Muscle of back (tissue), 11 donors: Measurements from ENCODE around the gene SLC35E1. TPM values are rescaled to one million over a fixed set of nuclear protein-coding genes. Genes with fewer than 3 reads are reported as not detected.
"Not testable (repeated sequence)": the region's sequence is repeated elsewhere in the genome, so short reads cannot be mapped to it uniquely, and the experiment has no call there.

Source experiments
- DNase-seq, 3 donors: peaks; one replicate each; pipeline versions ENCODE4 v3.0.0 to v3.0.0-alpha.2; 2013
- polyA plus RNA-seq, 10 donors: library from polyadenylated mRNA; unstranded; fragments of 120-200 nt; gene quantifications; one replicate each; pipeline ENCODE4 v1.2.1, GENCODE V29; 2013; ENCODE audit not compliant: insufficient read length in 10 of 10

SLC35E1 gene
- polyA plus RNA-seq, 10 donors, result 25.9 to 32.6 (median 29.9) TPM

DNA sequence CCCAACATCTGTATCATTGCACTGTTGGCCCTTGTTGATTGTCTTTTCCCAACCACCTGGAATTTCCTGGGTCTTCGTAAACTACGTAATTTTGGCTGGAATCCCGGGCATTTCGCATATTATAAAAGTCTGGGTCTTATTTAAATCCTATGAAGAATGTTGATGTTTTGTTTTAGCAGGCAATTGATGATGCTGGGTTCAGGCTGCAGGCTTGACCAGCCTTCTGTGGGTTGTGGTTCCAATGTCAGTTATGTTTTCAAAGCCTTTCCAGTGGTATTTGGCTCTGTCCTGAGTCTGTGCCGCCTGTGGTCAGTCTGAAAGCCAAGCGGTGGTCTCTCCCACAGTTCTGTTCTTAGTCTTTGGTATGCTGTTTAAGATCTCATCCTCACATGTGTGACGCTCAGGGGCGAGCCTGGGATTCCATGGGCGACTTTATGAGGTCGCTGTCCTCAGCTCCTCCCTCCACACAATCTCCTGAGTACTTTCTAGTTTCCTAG lies 12.4 kb downstream of the SLC35E1 start:
- DNase-seq, result no peak

- DNase-seq, result no peak
These were observed 17.4 kb downstream of the SLC35E1 start for GRCh38 chr19:16554776-16555175.

DNA sequence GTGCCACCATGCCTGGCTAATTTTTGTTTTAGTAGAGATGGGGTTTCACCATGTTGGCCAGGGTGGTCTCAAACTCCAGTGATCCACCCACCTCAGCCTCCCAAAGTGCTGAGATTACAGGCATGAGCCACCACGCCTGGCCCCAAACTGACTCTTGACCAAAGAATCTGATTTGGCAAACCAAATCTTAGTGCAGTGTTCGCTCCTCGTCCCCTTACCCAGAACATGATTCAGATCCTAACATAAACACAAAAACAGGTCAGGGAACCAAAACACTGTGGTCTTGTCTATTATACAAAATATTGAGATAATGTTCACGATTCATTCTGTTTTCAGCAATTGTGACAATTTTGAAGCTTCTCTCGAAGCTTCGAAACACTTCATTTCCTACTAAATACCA lies 20.3 kb downstream of the SLC35E1 start:
- not testable (repeated sequence) for DNase-seq

DNA sequence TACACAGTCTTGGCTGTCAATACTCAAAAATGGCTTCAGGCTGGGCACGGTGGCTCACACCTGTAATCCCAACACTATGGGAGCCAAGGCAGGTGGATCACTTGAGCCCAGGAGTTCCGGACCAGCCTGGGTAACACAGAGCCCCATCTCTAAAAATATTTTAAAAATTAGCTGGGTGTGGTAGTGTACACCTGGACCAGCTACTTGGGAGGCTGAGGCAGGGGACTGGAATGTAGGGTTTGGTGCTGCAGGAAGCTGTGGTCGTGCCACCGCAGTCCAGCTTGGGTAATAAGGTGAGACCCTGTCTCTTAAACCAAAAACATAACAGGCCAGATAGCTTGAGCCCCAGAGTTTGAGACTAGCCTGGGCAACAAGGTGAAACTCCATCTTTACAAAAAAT lies 23.3 kb downstream of the SLC35E1 start:
- no peak for DNase-seq

- no peak for DNase-seq
These were observed 27.6 kb downstream of the SLC35E1 start for GRCh38 chr19:16544473-16545231.

DNA sequence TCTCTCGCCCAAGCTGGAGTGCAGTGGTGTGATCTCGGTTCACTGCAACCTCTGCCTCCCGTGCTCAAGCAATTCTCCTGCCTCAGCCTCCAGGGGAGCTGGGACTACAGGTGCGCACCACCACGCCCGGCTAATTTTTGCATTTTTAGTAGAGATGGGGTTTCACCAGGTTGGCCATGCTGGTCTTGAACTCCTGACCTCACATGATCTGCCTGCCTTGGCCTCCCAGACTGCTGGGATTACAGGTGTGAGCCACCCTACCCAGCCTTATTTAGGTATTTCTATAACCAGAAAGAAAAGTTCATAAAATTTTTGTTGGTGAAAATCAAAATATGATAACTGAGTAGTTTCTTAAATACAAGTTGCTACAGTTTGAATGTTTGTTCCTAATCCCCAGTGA lies 28.5 kb downstream of the SLC35E1 start:
- not testable (repeated sequence) for DNase-seq

DNA sequence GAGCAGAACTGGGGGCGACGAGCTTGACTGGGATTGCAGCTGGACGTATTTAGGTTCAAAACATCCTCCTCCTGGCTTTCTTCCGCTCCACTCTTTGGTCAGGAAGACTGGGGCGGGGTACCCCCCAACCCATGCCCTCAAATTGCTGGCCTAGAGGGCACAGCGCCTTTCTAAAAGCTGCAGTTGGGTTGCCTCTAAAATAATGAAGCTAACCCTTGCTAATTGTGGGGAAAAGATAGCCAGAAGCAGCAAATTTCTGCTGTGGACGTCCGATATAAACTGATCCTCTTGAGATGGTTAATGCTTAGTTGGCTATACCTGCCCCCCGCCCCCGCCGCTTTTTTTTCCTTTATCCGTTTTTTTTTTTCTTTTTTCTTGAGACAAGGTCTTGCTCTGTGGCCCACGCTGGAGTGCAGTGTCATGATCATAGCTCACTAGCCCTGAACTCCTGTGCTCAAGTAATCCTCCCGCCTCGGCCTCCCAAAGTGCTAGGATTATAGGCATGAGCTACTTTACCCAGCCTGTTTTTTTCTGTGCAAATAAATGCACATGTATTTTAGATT lies 29.2 kb downstream of the SLC35E1 start:
- DNase-seq, result no peak

DNA sequence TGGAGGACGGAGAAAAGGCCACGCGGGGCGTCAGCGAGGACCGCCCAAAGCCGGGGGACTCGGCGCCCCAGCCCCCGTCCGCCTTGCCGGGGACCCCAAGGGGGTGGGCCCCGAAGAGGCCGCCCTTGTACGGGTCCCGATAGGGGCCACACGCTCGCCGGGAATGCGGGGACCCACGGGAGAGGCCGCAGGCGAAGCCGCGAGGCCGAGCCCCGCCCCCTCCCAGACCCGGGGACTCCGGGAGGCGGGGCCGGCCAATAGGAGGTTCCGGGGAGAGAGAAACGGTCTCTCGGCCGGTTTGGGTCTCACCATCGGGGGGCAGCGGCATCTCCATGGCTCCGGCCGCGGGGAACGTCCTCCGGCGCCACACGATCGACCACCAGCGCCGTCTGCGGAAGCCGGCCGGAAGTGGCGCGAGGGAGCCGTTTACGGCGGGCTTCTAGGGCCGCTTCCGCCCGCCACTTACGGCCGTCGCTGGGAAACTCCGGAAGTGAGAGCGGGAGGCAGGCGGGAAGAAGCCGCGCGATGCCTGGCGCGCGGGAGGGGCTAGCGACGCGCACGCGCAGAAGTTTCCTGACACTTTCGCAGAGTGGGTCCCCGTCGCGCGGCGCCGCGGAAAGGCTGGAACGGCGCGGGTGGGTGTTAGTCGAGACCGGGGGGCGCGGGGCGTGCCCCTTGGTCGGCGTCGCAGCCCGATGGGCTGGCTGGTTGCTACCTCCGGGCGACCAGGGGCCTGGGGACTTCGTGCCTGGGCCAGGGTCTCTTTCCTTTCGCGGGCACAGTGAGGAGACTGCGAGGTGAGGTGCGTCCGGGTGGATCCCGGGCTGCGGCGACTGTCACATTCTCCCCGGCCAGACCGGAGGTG lies 29.9 kb downstream of the SLC35E1 start, which contains the start of gene CHERP:
Gene CHERP, minus strand, starts transcription at position 393 of the 865 bp plus-strand sequence. Its CDS starts 59 bp downstream, at position 334.
- peak; percentile 95 to 98 (median 97) for DNase-seq

DNA sequence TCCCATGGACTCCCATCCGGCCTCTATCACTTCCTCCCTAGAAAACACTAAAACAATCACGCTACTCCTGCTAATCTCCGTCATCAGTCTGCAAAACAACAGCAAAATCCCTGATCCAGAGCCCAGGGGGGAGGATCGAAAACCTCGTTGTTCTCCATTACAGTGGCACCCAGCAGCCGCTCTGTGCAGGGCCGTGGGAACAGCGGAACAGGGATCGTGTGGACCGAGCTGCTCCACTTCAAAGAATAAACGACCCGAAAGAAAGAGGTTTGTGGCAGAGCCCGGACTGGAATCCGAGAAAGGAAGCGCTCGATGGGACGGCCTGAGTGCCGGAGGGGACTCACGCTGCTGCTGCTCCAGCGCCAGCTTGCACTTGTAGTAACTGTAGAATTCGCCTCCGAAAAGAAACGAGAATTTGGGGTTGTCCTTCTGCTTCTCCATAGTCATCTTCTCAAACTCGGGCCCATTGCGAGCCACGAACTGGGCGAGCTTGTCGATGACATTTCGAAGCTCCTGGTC lies 30.6 kb downstream of the SLC35E1 start:
- DNase-seq, result no peak

DNA sequence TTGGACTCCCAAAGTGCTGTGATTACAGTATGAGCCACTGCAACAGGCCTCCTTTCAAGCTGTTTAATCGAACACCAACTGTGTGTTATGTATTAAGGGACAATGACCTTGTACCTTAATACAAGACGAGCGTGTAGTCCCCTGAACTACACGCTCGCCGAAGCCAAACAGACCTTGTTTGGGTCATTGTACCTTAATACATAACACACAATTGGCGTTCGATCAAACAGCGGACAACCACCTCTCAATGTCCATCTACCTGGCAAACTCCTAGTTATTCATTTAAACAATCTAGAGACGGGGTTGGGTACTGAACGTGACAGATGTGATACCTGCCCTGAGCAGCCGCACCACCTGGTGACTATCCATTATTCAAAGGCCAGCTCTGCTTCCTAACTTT lies 31.3 kb downstream of the SLC35E1 start:
- DNase-seq, result no peak

DNA sequence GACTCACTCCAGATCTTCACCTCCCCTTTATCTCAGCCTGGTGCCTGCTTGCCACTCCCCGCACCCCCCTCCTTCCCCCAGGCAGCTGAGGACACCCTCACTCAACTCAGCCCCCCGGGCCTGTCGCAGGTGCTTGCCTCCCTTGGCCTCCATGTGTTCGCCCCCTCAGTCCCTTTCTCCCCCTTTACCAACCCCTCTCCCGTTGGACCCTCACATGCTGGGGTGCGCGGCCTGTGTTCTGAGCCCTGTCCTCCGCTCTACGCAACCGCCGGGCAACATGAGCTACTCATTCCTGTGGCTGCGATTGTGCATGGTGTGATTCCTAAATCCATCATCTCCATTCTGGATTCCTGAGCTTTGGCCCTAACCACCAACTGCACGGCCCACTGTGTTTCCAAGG lies 35.1 kb downstream of the SLC35E1 start:
- DNase-seq, result no peak

DNA sequence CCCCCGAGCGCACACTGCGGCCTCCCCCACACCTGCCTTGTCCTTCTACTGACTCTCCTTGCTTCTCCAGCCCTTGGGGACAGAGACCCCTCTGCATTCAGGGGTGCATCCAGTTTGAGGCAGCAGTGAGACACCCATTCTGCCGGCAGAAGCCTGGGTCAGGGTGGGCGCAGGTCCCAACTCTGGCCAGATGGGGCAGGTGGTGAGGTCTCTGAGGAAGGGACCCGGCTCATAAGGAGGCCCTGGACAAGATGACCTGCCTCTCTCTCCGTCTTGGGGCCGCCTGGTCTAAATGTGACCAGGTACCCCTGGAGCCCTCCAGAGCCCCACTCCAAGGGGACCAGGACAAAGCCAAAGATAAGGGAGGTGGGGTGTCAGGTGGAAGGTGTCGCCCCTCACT lies 36.1 kb downstream of the SLC35E1 start:
- no peak for DNase-seq

GRCh38 chr19:16535381-16535780 lies 36.8 kb downstream of the SLC35E1 start:
- DNase-seq, result no peak

DNA sequence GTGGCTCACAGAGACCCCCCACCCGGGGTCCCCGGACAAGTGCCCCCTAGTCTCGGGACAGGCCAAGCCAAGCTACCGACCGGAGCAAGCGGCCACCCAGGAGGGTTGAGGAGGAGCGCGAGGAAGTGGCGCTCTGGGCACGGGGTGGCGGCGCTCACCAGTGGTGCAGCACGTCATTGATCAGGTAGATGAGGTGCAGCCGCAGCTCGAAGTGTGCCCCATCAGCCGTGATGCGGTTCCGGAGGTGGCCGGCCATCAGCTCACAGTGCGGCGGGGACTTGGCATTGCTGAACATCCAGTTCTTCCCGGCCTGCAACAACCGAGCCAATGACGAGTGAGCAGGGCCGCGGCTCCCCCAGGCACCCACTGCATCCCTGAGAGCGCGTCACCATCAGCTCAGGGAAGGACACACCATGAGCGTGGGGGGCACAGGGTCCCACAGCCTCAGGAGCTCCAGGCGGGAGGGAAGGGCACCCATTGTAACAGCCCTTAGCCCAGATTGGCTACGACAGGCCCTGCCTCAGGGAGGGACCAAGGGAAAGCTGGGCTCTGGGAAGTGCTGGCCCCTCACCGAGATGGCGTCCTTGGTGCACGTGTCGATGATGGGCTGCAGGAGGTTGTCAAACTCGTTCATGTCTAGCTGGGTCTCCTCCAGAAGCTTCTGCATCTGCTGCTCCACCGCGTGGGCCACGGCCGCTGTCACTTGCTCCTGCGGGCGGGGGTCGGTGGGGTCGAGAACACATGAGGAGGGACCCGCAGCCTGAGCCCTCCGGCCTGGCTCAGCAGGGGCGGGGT lies 39.6 kb downstream of the SLC35E1 start:
- no peak for DNase-seq

GRCh38 chr19:16531380-16531669 lies 40.9 kb downstream of the SLC35E1 start:
- no peak for DNase-seq

DNA sequence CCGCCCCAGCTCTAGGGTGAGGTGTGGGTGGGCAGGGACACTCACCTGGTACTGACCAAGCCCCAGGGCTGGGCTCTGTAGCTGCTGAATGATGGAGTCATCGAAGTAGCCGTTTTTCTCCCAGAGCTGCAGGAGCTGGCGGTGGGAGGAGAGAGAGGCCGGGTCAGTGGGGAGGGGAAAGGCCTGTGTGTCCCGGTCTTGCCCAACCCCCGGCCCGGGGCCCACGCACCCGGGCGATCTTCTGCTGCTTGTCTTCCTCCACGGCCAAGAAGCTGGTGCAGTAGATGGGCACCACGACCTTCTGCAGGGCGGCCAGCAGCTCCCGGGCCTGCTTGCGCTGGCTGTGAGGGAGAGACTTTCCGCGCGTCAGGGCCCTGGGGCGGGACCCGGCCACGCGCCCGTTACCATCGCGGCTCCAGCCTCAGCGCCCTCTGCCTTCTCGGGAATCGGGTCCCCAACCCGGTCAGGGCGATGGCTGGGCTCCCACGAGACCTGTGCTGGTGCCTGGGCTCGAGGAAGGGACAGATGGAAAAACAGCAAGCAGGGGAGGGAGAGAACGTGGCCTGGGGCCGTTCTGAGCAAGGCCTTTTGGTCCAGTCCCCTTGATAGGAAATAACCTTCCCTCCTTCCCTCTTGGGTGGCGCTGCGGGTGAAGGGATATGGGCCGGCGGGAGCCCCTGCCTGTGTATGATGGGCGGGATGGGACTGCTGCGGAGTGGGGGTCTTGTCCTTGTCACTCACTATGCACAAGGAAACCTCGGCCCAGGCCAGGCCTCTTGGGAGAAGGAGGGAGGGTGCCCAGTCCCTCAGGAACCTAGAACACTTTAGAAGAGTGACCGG lies 41.5 kb downstream of the SLC35E1 start:
- no peak for DNase-seq

DNA sequence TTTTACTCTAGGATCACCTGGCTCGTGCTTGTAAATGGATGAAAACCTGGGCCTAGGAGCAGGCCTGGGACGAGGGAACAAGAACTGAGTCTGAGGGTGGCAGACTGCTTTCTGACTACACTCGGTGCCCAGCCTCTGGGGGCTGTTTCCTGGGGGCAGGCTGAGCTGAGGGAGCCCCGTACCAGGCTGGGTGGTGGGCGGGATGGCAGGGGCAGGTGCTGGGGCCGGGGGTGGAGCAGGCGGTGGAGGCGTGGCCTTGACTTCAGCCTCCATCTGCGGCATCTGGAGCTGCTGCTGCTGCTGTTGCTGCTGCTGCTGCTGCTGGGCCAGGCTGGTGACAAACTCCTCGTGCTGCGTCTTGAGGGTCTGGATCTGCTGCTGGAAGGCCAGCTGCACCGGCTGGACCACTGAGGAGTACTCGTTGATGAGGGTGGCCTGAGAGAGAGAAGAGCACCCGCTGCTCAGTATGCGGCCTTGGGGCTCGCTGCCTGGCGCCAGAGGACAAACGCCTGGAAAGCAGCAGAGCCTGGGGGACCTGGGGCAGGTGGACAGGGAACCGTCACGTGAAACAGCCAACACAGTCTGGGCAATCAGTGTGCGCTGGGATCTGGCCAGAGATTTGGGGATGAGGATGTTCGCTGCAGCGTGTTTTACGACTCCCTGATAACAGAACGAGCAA lies 42.6 kb downstream of the SLC35E1 start:
- no peak for DNase-seq

DNA sequence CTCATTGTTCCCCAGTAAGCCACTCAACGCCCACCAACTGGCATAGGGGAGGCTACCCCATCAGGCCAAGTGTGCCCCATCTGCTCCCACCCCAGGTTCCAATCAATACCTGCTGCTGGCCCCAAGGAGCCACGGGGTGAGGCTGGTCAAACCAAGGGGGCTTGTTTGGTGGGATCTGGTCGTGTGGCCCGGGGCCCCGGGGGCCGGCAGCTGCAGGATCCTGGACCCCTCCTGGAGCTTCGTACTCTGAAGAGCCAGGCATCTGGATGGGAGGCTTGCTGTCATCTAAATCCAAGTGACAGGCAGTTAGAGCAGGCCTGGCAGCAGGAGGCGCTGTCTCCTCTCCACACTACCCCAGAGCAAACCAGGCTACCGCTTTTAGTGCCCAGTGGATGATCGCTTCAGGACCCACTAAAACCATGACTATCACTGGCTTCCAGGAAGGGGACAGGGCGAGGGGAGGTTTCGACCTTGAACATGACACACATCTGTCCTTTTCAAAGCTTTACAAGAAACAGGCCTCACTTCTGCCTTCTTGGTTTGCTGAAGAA lies 44.2 kb downstream of the SLC35E1 start:
- DNase-seq, result no peak

GRCh38 chr19:16527334-16527935 lies 44.8 kb downstream of the SLC35E1 start:
- DNase-seq, result no peak
